ENCODE measurements around the gene ACE. TPM values are rescaled to one million over a fixed set of nuclear protein-coding genes. Genes with fewer than 3 reads are reported as not detected.

The ACE gene
- total RNA-seq (2014; rRNA removed; shearing (Covaris generic)): 4.4 and 7.6 TPM in 2 replicates

- no peak for DNase-seq (ENCODE audit: low spot score)
Measured at GRCh38 chr17:63476854-63477479, at the start of gene ACE. Gene ACE, plus strand, starts transcription at chr17:63477061. Its CDS starts 34 bp downstream, at chr17:63477095.

GRCh38 chr17:63429766-63430165 is 47.1 kb upstream of the ACE start:
- no peak for DNase-seq (ENCODE audit: low spot score)

GRCh38 chr17:63430223-63430622 is 46.6 kb upstream of the ACE start:
- DNase-seq (ENCODE audit: low spot score): no peak

GRCh38 chr17:63431618-63431938 is 45.3 kb upstream of the ACE start:
- no peak for DNase-seq (ENCODE audit: low spot score)

GRCh38 chr17:63431939-63432804 is 44.7 kb upstream of the ACE start:
- DNase-seq (ENCODE audit: low spot score): no peak

- DNase-seq (ENCODE audit: low spot score): peak; percentile 94
Measured at GRCh38 chr17:63433746-63434591, 42.9 kb upstream of the ACE start.

GRCh38 chr17:63434951-63435571 is 41.8 kb upstream of the ACE start:
- peak; percentile 93 for DNase-seq (ENCODE audit: low spot score)

- no peak for DNase-seq (ENCODE audit: low spot score)
Measured at GRCh38 chr17:63435681-63436522, 41.0 kb upstream of the ACE start.

GRCh38 chr17:63436523-63437110 is 40.2 kb upstream of the ACE start:
- DNase-seq (ENCODE audit: low spot score): no peak

- no peak for DNase-seq (ENCODE audit: low spot score)
Measured at GRCh38 chr17:63437287-63438091, 39.4 kb upstream of the ACE start.

- no peak for DNase-seq (ENCODE audit: low spot score)
Measured at GRCh38 chr17:63438092-63439051, 38.5 kb upstream of the ACE start.

GRCh38 chr17:63439687-63440086 is 37.2 kb upstream of the ACE start:
- DNase-seq (ENCODE audit: low spot score): peak; percentile 81

GRCh38 chr17:63440127-63440769 is 36.6 kb upstream of the ACE start:
- DNase-seq (ENCODE audit: low spot score): no peak

GRCh38 chr17:63440770-63441335 is 36.0 kb upstream of the ACE start:
- no peak for DNase-seq (ENCODE audit: low spot score)

- no peak for DNase-seq (ENCODE audit: low spot score)
Measured at GRCh38 chr17:63441654-63442053, 35.2 kb upstream of the ACE start.

- no peak for DNase-seq (ENCODE audit: low spot score)
Measured at GRCh38 chr17:63442074-63442473, 34.8 kb upstream of the ACE start.

GRCh38 chr17:63442549-63443035 is 34.3 kb upstream of the ACE start:
- no peak for DNase-seq (ENCODE audit: low spot score)

- DNase-seq (ENCODE audit: low spot score): no peak
Measured at GRCh38 chr17:63443053-63443452, 33.8 kb upstream of the ACE start.

Data from A172 (cell line).